ENCODE results near the gene RHCE. TPM values are rescaled to one million over a fixed set of nuclear protein-coding genes. Genes with fewer than 3 reads are reported as not detected.
A peak's percentile ranks its signal among the peaks of the same experiment; 100 is the strongest.
"Not testable (repeated sequence)": the region's sequence is repeated elsewhere in the genome, so short reads cannot be mapped to it uniquely, and the experiment has no call there.

Gene RHCE
- polyA plus RNA-seq, 5 donors, result 0.41 to 4.9 (median 1.4) TPM

GRCh38 chr1:25347556-25347955, 73.1 kb downstream of the RHCE start:
- no peak for DNase-seq

- no peak for DNase-seq
Measured at GRCh38 chr1:25343872-25344271, 76.8 kb downstream of the RHCE start.

- DNase-seq, result no peak
Measured at GRCh38 chr1:25342846-25343245, 77.8 kb downstream of the RHCE start.

- no peak for DNase-seq
Measured at GRCh38 chr1:25341746-25342145, 78.9 kb downstream of the RHCE start.

GRCh38 chr1:25338986-25339385, 81.6 kb downstream of the RHCE start:
- DNase-seq, result peak in 1 of 2 donors; percentile 11

GRCh38 chr1:25338188-25338981, 82.2 kb downstream of the RHCE start, which contains the start of gene TMEM50A:
Gene TMEM50A (plus strand): TSS chr1:25338334. CDS start chr1:25340487, 2,153 bp downstream.
- peak; percentile 88 to 91 for DNase-seq

- DNase-seq, result peak; percentile 5 to 18
Measured at GRCh38 chr1:25337483-25338187, 83.0 kb downstream of the RHCE start.

- not testable (repeated sequence) for DNase-seq
Measured at GRCh38 chr1:25336922-25337354, 83.7 kb downstream of the RHCE start.

- peak in 1 of 2 donors; percentile 27 for DNase-seq
Measured at GRCh38 chr1:25329950-25330349, 90.7 kb downstream of the RHCE start.

GRCh38 chr1:25329336-25329735, 91.3 kb downstream of the RHCE start:
- DNase-seq, result not testable (repeated sequence)

- not testable (repeated sequence) for DNase-seq
Measured at GRCh38 chr1:25328791-25329185, 91.8 kb downstream of the RHCE start.

GRCh38 chr1:25327864-25328790, 92.5 kb downstream of the RHCE start:
- DNase-seq, result not testable (repeated sequence)

- not testable (repeated sequence) for DNase-seq
Measured at GRCh38 chr1:25324407-25324806, 96.2 kb downstream of the RHCE start.

GRCh38 chr1:25322127-25322526, 98.5 kb downstream of the RHCE start:
- DNase-seq, result not testable (repeated sequence)

- DNase-seq, result not testable (repeated sequence)
Measured at GRCh38 chr1:25320314-25320938, 100.2 kb downstream of the RHCE start.

- DNase-seq, result not testable (repeated sequence)
Measured at GRCh38 chr1:25312806-25313470, 107.7 kb downstream of the RHCE start.

All from right lung (tissue), 5 donors.